Tibial nerve (tissue), 3 donors: Measurements from ENCODE around the gene GRXCR1.

ENCODE experiments used
- CTCF ChIP-seq, 5 experiments: fragments of 200-600 bp in 3 of 5; fragments of 450-650 bp in 2 of 5; sonication (generic) in 3 of 5; IDR thresholded peaks; one replicate each; pipeline ENCODE4 v1.5.1; 2016 to 2019; ENCODE audit warnings: antibody characterized with exemption in 5 of 5, mild to moderate bottlenecking in 3 of 5, moderate library complexity in 2 of 5
- POLR2A ChIP-seq, 2 donors: fragments of 450-650 bp; IDR thresholded peaks; one replicate each; pipeline ENCODE4 v1.6.1; 2017; ENCODE audit warnings: antibody characterized with exemption in 2 of 2, mild to moderate bottlenecking in 2 of 2, moderate library complexity in 2 of 2

- TF ChIP-seq CTCF (IDR thresholded peaks at IDR 0.05), result no peak
- no peak for TF ChIP-seq POLR2A (IDR thresholded peaks at IDR 0.05)
These were observed 156.8 kb downstream of the GRXCR1 start for GRCh38 chr4:43049326-43049725.
